Smooth muscle cell (in vitro differentiated cells): ENCODE results near the gene GCK. TPM values are rescaled to one million over a fixed set of nuclear protein-coding genes. Genes with fewer than 3 reads are reported as not detected.

Experiments used
- DNase-seq: peaks from one replicate; lab custom pipeline; 2025; ENCODE audit not compliant: unreplicated experiment; lab: John Stamatoyannopoulos, UW
- H2AFZ ChIP-seq: fragments of 200-600 bp; sonication (generic); 2 replicates; pipeline ENCODE4 v1.6.0; 2016; ENCODE audit warnings: antibody characterized with exemption, low read depth, mild to moderate bottlenecking
- H3F3A ChIP-seq: fragments of 200-600 bp; sonication (generic); 2 replicates; pipeline ENCODE4 v1.6.0; 2017; ENCODE audit warnings: antibody characterized with exemption, low read depth
- H3K27ac ChIP-seq: fragments of 200-600 bp; sonication (generic); 2 replicates; pipeline ENCODE4 v1.5.1; 2016; ENCODE audit warnings: low read depth, mild to moderate bottlenecking
- H3K27me3 ChIP-seq: fragments of 200-600 bp; sonication (generic); 2 replicates; pipeline ENCODE4 v1.6.1; 2016; ENCODE audit warnings: low read depth, mild to moderate bottlenecking
- H3K36me3 ChIP-seq: fragments of 200-600 bp; sonication (generic); 2 replicates; pipeline ENCODE4 v1.5.1; 2016; ENCODE audit warnings: low read depth
- H3K4me1 ChIP-seq: fragments of 200-600 bp; sonication (generic); 2 replicates; pipeline ENCODE4 v1.5.1; 2016; ENCODE audit warnings: low read depth
- H3K4me2 ChIP-seq: fragments of 200-600 bp; sonication (generic); 2 replicates; pipeline ENCODE4 v1.6.0; 2016; ENCODE audit warnings: mild to moderate bottlenecking
- H3K4me3 ChIP-seq: fragments of 200-600 bp; sonication (generic); 2 replicates; pipeline ENCODE4 v1.5.1; 2016; ENCODE audit warnings: mild to moderate bottlenecking
- H3K79me2 ChIP-seq: fragments of 200-600 bp; sonication (generic); 2 replicates; pipeline ENCODE4 v1.6.0; 2016; ENCODE audit warnings: low read depth, mild to moderate bottlenecking
- H3K9ac ChIP-seq: fragments of 200-600 bp; sonication (generic); 2 replicates; pipeline ENCODE4 v1.6.0; 2016; ENCODE audit warnings: low read depth
- H3K9me3 ChIP-seq: fragments of 200-600 bp; sonication (generic); replicated peaks from 2 replicates; pipeline ENCODE4 v1.5.1; 2016; ENCODE audit warnings: low read depth
- H4K20me1 ChIP-seq: fragments of 200-600 bp; sonication (generic); 2 replicates; pipeline ENCODE4 v1.6.0; 2016; ENCODE audit warnings: low read depth
- WGBS: methylation state at CpG from one replicate; pipeline ENCODE4 v1.1.7; 2016; ENCODE audit warnings: low lambda C conversion rate; 5-methylcytosine and 5-hydroxymethylcytosine counted together
- polyA plus RNA-seq: library from polyadenylated mRNA; unstranded; fragments of >200 nt; fragmentation: Nextera tagmentation; extraction: Ambion mirVana; gene quantifications from 2 replicates; pipeline ENCODE4 v1.2.1, GENCODE V29; 2016
- total RNA-seq: library from RNA; depleted of rRNA; stranded (reverse); fragments of >200 nt; gene quantifications from 2 replicates; pipeline ENCODE4 v1.2.3, GENCODE V29; 2014
- TF ChIP-seq, protein P1 (sequence below): fragments of 200-600 bp; sonication (generic); IDR thresholded peaks from 2 replicates; pipeline ENCODE4 v1.5.1; 2017; ENCODE audit warnings: borderline replicate concordance, mild to moderate bottlenecking, antibody characterized with exemption; ENCODE audit not compliant: insufficient read depth, poor library complexity, severe bottlenecking

Gene GCK
- total and polyA plus RNA-seq, 2 experiments from 2014 or later: 1.6 to 5.5 TPM

DNA sequence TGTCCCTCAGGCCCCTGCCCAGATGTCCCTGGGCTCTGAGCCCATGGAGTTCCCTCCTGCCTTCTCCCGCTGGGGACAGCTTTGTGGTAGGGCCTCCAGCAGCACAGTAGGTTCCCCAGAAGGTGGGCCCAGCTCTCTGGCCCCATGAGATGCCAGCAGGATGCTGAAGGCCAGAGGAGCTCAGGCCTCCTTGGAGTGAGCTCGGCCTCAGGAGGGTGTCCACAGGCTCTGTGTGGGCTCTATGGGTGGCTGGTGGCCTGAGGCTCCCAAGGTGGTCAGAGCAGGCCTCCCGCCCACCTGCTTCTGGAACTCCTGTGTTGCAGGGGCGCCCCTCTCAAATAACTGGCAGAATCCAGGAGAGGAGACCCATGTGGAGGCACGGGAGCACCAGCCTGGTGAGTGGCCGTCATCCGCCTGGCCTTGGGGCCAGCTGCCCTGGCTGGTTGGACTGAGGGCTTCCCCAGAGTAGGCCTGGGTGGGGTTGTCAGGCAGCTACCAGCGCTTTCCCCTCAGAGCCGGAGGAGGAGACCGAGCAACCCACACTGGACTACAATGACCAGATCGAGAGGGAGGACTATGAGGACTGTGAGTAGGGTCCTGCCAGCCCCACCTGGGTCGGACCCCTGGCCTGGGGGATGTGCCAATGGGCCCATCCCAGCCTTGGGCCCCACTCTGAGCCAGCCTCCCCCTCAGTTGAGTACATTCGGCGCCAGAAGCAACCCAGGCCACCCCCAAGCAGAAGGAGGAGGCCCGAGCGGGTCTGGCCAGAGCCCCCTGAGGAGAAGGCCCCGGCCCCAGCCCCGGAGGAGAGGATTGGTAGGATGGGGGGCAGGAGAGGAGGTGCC lies 81.9 kb downstream of the GCK start:
- Histone ChIP-seq H3K4me2 (no peak overlapping the region), H3K27me3 (no peaks in the 10 kb centered on the region), H3K4me1 (no peaks in the 10 kb centered on the region), H3K9me3 (no peaks in the 10 kb centered on the region), H3F3A (peaks cover 11% of the 10 kb centered on the region), H3K36me3 (no peaks in the 10 kb centered on the region), H2AFZ (no peak overlapping the region), H4K20me1 (peaks cover 18% of the 10 kb centered on the region), H3K27ac (no peak overlapping the region), H3K79me2 (peaks cover 23% of the 10 kb centered on the region), H3K9ac (no peak overlapping the region), H3K4me3 (no peak overlapping the region)
- 92% methylated on average over 18 of the region's 18 CpGs for WGBS
- TF ChIP-seq, protein P1, sequence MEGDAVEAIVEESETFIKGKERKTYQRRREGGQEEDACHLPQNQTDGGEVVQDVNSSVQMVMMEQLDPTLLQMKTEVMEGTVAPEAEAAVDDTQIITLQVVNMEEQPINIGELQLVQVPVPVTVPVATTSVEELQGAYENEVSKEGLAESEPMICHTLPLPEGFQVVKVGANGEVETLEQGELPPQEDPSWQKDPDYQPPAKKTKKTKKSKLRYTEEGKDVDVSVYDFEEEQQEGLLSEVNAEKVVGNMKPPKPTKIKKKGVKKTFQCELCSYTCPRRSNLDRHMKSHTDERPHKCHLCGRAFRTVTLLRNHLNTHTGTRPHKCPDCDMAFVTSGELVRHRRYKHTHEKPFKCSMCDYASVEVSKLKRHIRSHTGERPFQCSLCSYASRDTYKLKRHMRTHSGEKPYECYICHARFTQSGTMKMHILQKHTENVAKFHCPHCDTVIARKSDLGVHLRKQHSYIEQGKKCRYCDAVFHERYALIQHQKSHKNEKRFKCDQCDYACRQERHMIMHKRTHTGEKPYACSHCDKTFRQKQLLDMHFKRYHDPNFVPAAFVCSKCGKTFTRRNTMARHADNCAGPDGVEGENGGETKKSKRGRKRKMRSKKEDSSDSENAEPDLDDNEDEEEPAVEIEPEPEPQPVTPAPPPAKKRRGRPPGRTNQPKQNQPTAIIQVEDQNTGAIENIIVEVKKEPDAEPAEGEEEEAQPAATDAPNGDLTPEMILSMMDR: no peak
- DNase-seq: no peak

DNA sequence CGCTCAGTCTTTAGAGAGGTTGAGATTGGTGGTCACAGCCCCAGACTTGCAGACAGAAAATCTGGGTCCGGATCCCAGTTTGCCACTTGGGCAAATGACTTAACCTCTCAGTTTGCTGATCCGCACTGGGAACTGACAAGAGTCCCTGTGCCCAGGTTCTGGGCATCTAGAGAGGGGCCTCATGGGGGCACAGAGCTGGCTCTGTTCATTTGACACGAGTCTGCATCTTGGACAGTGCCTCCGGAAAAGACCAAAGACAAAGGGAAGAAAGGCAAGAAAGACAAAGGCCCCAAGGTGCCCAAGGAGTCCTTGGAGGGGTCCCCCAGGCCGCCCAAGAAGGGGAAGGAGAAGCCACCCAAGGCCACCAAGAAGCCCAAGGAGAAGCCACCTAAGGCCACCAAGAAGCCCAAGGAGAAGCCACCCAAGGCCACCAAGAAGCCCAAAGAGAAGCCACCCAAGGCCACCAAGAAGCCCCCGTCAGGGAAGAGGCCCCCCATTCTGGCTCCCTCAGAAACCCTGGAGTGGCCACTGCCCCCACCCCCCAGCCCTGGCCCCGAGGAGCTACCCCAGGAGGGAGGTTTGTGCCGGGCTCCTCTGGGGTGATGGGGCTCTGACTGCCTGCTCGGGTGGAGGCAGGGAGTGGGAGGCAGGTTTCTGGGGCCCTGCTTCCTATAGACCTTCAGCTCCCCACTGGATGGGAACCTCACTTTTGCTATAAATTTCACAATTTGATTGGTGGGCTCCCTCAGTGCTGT lies 82.8 kb downstream of the GCK start:
- H3K4me2 ChIP-seq: peak overlapping the region; percentile 94
- H3F3A ChIP-seq: peaks cover 17% of the 10 kb centered on the region
- H4K20me1 ChIP-seq: peaks cover 18% of the 10 kb centered on the region
- no peaks in the 10 kb centered on the region for H3K4me1 ChIP-seq
- WGBS: 96% methylated on average over 10 of the region's 10 CpGs
- no peak overlapping the region for H3K27ac ChIP-seq
- no peak overlapping the region for H2AFZ ChIP-seq
- no peaks in the 10 kb centered on the region for H3K36me3 ChIP-seq
- no peaks in the 10 kb centered on the region for H3K9me3 ChIP-seq
- no peak for DNase-seq
- peak overlapping the region; percentile 84 for H3K4me3 ChIP-seq
- H3K27me3 ChIP-seq: no peaks in the 10 kb centered on the region
- TF ChIP-seq, protein P1: no peak
- peaks cover 23% of the 10 kb centered on the region for H3K79me2 ChIP-seq
- H3K9ac ChIP-seq: no peak overlapping the region

DNA sequence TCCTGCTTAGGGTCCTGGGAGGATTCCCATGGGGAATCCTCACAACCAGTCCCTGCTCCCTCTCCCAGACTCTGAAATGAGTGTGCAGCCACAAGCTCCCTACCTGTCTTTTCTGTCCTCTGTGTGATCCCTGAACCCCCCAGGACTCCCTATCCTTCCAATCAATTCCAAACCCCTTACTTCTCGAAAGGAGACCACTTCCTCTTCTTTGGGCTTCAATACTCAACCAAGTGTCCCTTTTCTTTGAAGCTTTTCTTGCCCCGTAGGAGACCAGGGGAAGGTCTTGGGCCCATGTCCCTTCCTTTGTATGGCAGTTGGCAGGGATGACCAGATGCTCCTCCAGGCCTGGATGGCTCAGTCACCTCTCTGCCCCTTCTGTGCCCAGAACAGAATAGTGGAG lies 83.4 kb downstream of the GCK start:
- Histone ChIP-seq H3K4me2 (peak overlapping the region; percentile 94), H2AFZ (no peak overlapping the region), H3K4me1 (no peaks in the 10 kb centered on the region), H3K79me2 (peaks cover 23% of the 10 kb centered on the region), H3K4me3 (peak overlapping the region; percentile 84), H3K27ac (peak overlapping the region; percentile 78), H3K36me3 (no peaks in the 10 kb centered on the region), H3K27me3 (no peaks in the 10 kb centered on the region), H3K9me3 (no peaks in the 10 kb centered on the region), H4K20me1 (peaks cover 18% of the 10 kb centered on the region), H3F3A (peaks cover 17% of the 10 kb centered on the region), H3K9ac (peak overlapping the region; percentile 32)
- DNase-seq: no peak
- 100% methylated on average over 2 of the region's 2 CpGs for WGBS
- TF ChIP-seq, protein P1: no peak
